MCF 10A (cell line): Measurements from ENCODE around the gene ZNF800. TPM values are rescaled to one million over a fixed set of nuclear protein-coding genes. Genes with fewer than 3 reads are reported as not detected.

Experiments
- BruUV-seq: library from RNA; stranded (reverse); fragments of 400-500 nt; replicated peaks from 2 replicates; lab custom pipeline; 2021; lab: Mats Ljungman, UMichigan
- CTCF ChIA-PET: fragments of 300-600 bp; sonication (Branson Sonifier 250); formaldehyde crosslinking; extraction: SDS; loops from one replicate; lab custom pipeline; 2021; ENCODE audit warnings: antibody characterized with exemption, inconsistent platforms; lab: Yijun Ruan, JAX
- POLR2A ChIA-PET: fragments of 300-600, 350-650 bp; sonication (Branson Sonifier 250); formaldehyde crosslinking; extraction: SDS; loops from one replicate; lab custom pipeline; 2020; ENCODE audit warnings: antibody characterized with exemption, inconsistent platforms; lab: Yijun Ruan, JAX
- DNase-seq: peaks from one replicate; pipeline ENCODE4 v3.0.0-alpha.2; 2018; ENCODE audit not compliant: unreplicated experiment
- H3K27ac Mint-ChIP-seq: one replicate; pipeline ENCODE4 v1.8.0; 2022; ENCODE audit warnings: mild to moderate bottlenecking, low read depth, mixed read lengths; ENCODE audit not compliant: unreplicated experiment
- H3K27me3 Mint-ChIP-seq: one replicate; pipeline ENCODE4 v1.8.0; 2022; ENCODE audit warnings: mixed read lengths; ENCODE audit not compliant: insufficient read depth, unreplicated experiment
- H3K36me3 Mint-ChIP-seq: one replicate; pipeline ENCODE4 v1.8.0; 2022; ENCODE audit warnings: mild to moderate bottlenecking, moderate library complexity, mixed read lengths; ENCODE audit not compliant: insufficient read depth, unreplicated experiment
- H3K4me1 Mint-ChIP-seq: one replicate; pipeline ENCODE4 v1.8.0; 2022; ENCODE audit warnings: mixed read lengths; ENCODE audit not compliant: insufficient read depth, unreplicated experiment
- H3K4me3 Mint-ChIP-seq: one replicate; pipeline ENCODE4 v1.8.0; 2022; ENCODE audit warnings: mild to moderate bottlenecking, moderate library complexity, mixed read lengths; ENCODE audit not compliant: unreplicated experiment
- H3K9me3 Mint-ChIP-seq: one replicate; pipeline ENCODE4 v1.8.0; 2022; ENCODE audit warnings: mixed read lengths; ENCODE audit not compliant: unreplicated experiment
- CTCF ChIP-seq: fragments of 200-600 bp; IDR thresholded peaks from one replicate; pipeline ENCODE4 v1.8.0; 2022; ENCODE audit warnings: antibody characterized with exemption, mild to moderate bottlenecking; ENCODE audit not compliant: unreplicated experiment
- intact Hi-C: fragments of 100-400 bp; cut with micrococcal nuclease; formaldehyde crosslinking; loops from 2 replicates; pipeline ENCODE4 v1.14.1; 2022
- total RNA-seq: library from RNA; stranded (reverse); gene quantifications from 2 replicates; pipeline ENCODE4 v1.2.3, GENCODE V29; 2022

ZNF800 gene
- total RNA-seq, 1 experiment from 2014 or later, result 51.7 TPM

GRCh38 chr7:127366680-127367079, 25.8 kb downstream of the ZNF800 start:
- no peaks in the 10 kb centered on the region for H3K9me3 Mint-ChIP-seq
- intact Hi-C loops, result no loop called here
- H3K4me1 Mint-ChIP-seq, result no peaks in the 10 kb centered on the region
- H3K4me3 Mint-ChIP-seq, result no peak overlapping the region
- DNase-seq, result no peak
- ChIA-PET POLR2A (interaction anchor here (1.5 kb wide), 1 partner anchor 24 kb away, joined by 3 read pairs; no protein-coding TSS in a partner anchor), CTCF (interaction anchor here (0.9 to 1.1 kb wide), 2 partner anchors 8 to 25 kb away, joined by 4 read pairs; no protein-coding TSS in a partner anchor)
- H3K27ac Mint-ChIP-seq, result no peak overlapping the region
- no peak for TF ChIP-seq CTCF
- no peaks in the 10 kb centered on the region for H3K27me3 Mint-ChIP-seq
- no TSS peak for BruUV-seq
- peaks cover 3% of the 10 kb centered on the region for H3K36me3 Mint-ChIP-seq

GRCh38 chr7:127365957-127366315, 26.6 kb downstream of the ZNF800 start:
- no TSS peak for BruUV-seq
- Mint-ChIP-seq H3K27ac (no peak overlapping the region), H3K4me1 (no peaks in the 10 kb centered on the region), H3K27me3 (no peaks in the 10 kb centered on the region), H3K36me3 (peaks cover 4% of the 10 kb centered on the region), H3K9me3 (no peaks in the 10 kb centered on the region), H3K4me3 (no peak overlapping the region)
- intact Hi-C loops, result no loop called here
- no peak for DNase-seq
- ChIA-PET CTCF (no interaction called here), POLR2A (no interaction called here)
- no peak for TF ChIP-seq CTCF

DNA sequence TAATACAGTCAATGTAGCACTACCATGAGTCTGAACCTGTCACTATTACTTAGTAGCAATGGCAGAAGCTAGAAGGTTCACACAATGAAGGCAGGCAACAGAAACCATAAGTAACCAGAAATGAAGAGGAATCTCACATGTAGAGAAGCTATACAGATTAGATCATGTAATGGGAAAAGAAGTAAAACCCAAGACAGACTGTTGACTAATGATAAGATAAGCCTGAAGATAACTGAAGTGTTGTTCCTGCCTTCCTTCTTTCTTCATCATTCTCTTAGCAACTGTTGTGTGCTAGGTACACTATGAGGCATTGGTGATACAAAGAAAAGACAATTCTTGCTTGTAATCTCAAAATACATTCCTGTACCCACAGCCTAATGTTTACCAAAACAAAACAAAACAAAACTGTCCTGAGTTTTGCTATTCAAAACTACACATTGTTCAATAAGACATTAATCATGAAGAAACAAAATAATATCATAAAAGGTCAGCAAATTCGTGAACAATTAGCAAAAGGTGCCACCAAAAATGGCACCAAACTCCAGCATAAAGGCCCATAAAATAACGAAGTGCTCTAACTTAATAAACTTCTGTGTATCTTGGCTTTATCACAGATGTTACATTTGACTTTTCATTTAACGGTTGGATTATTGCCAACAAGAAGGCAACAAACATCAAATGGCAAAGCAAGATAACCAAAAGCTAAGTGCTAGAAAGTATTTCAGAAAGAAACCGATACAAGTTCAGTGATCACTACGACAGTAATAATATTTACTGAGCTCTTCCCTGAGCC, 27.1 kb downstream of the ZNF800 start:
- Mint-ChIP-seq H3K9me3 (no peaks in the 10 kb centered on the region), H3K4me1 (no peaks in the 10 kb centered on the region), H3K27me3 (no peaks in the 10 kb centered on the region), H3K4me3 (no peak overlapping the region), H3K36me3 (peaks cover 7% of the 10 kb centered on the region), H3K27ac (no peak overlapping the region)
- TF ChIP-seq CTCF, result no peak
- ChIA-PET CTCF (no interaction called here), POLR2A (no interaction called here)
- no TSS peak for BruUV-seq
- intact Hi-C loops, result no loop called here
- DNase-seq, result no peak

DNA sequence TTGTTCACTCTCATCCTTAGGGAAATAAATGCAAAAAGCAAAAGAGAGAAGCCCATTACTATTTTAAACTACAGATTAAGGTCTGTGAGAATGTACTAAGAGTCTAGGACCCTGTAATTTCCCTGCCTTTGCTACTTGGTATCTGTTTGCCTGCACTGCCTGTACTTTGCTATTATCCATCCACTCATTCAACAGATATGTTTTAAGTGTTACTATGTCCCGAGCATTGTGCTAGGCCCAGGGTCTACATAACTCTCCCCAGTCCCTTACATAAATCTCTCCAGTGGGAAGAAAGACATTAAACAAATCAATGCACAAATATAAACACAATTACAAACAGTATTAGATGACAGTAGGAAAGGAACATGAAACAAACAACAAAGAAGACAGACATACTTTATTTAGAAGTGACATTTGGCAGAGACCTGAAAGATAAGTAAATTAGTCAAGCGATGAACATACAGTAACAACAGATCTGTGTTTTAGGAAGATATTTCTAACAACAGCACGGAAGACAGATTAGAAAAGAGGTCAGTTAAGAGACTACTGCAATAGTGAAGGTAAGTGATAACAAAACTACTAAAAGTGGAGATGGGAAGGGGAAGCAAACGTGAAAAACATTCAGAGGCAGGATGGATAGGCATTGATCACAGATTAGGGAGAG, 30.0 kb downstream of the ZNF800 start:
- ChIA-PET CTCF (no interaction called here), POLR2A (no interaction called here)
- peaks cover 18% of the 10 kb centered on the region for H3K36me3 Mint-ChIP-seq
- no peak for TF ChIP-seq CTCF
- H3K9me3 Mint-ChIP-seq, result no peaks in the 10 kb centered on the region
- no peak for DNase-seq
- no peak overlapping the region for H3K4me3 Mint-ChIP-seq
- H3K4me1 Mint-ChIP-seq, result no peaks in the 10 kb centered on the region
- BruUV-seq, result no TSS peak
- no peaks in the 10 kb centered on the region for H3K27me3 Mint-ChIP-seq
- intact Hi-C loops, result no loop called here
- H3K27ac Mint-ChIP-seq, result no peak overlapping the region
